GM20000 (cell line): ENCODE results near the gene FARSB.

ENCODE experiments used
- DNase-seq: peaks from one replicate; pipeline ENCODE4 v3.0.0; 2012; ENCODE audit warnings: low spot score
- CTCF ChIP-seq: IDR thresholded peaks from 2 replicates; pipeline ENCODE4 v1.5.1; 2012; ENCODE audit warnings: mild to moderate bottlenecking, control low read depth; ENCODE audit errors: extremely low read depth, missing control alignments

The FARSB gene

GRCh38 chr2:222690564-222691200 lies 34.8 kb upstream of the FARSB start:
- peak; percentile 99 for TF ChIP-seq CTCF
- DNase-seq = peak; percentile 88

- TF ChIP-seq CTCF = no peak
- no peak for DNase-seq
Measured at GRCh38 chr2:222689322-222689721, 33.4 kb upstream of the FARSB start.

GRCh38 chr2:222688917-222689316 lies 33.0 kb upstream of the FARSB start:
- no peak for TF ChIP-seq CTCF
- no peak for DNase-seq

GRCh38 chr2:222686086-222686750 lies 30.3 kb upstream of the FARSB start:
- TF ChIP-seq CTCF = no peak
- DNase-seq = no peak

- no peak for DNase-seq
- TF ChIP-seq CTCF = no peak
Measured at GRCh38 chr2:222683805-222684204, 27.9 kb upstream of the FARSB start.

- no peak for TF ChIP-seq CTCF
- no peak for DNase-seq
Measured at GRCh38 chr2:222677981-222678380, 22.1 kb upstream of the FARSB start.

- TF ChIP-seq CTCF = no peak
- no peak for DNase-seq
Measured at GRCh38 chr2:222673883-222674282, 18.0 kb upstream of the FARSB start.
